NCI-H146 (cell line): ENCODE results near the gene SLC22A24.
"Not testable (repeated sequence)": the region's sequence is repeated elsewhere in the genome, so short reads cannot be mapped to it uniquely, and the experiment has no call there.

Experiments
- DNase-seq: peaks from one replicate; lab custom pipeline; 2025; lab: John Stamatoyannopoulos, UW

SLC22A24 gene

GRCh38 chr11:63144121-63144520 lies at the start of gene SLC22A24:
TSS of gene SLC22A24 (minus strand) at chr11:63144221. CDS start at chr11:63143779, 442 bp downstream.
- no peak for DNase-seq

GRCh38 chr11:63180536-63180935 lies 36.5 kb upstream of the SLC22A24 start:
- no peak for DNase-seq

GRCh38 chr11:63179432-63180041 lies 35.5 kb upstream of the SLC22A24 start:
- no peak for DNase-seq

- DNase-seq: no peak
Measured at GRCh38 chr11:63177872-63178271, 33.9 kb upstream of the SLC22A24 start.

- DNase-seq: no peak
Measured at GRCh38 chr11:63165706-63166310, 21.8 kb upstream of the SLC22A24 start.

GRCh38 chr11:63155794-63156193 lies 11.8 kb upstream of the SLC22A24 start:
- no peak for DNase-seq

GRCh38 chr11:63146581-63146980 lies 2.6 kb upstream of the SLC22A24 start:
- no peak for DNase-seq

- DNase-seq: no peak
Measured at GRCh38 chr11:63142459-63142858, 1.6 kb downstream of the SLC22A24 start.

- no peak for DNase-seq
Measured at GRCh38 chr11:63132985-63133775, 10.8 kb downstream of the SLC22A24 start.

GRCh38 chr11:63099555-63099954 lies 44.5 kb downstream of the SLC22A24 start:
- no peak for DNase-seq

- no peak for DNase-seq
Measured at GRCh38 chr11:63080682-63081081, 63.3 kb downstream of the SLC22A24 start.

- not testable (repeated sequence) for DNase-seq
Measured at GRCh38 chr11:63046203-63046602, 97.8 kb downstream of the SLC22A24 start.

GRCh38 chr11:63042596-63042995 lies 101.4 kb downstream of the SLC22A24 start:
- DNase-seq: no peak

GRCh38 chr11:63032457-63032856 lies 111.6 kb downstream of the SLC22A24 start:
- no peak for DNase-seq
